Stimulated activated CD4-positive, alpha-beta T cell treated with anti-CD3 and anti-CD28 coated beads, TNF-alpha, amount 100 ng/mL, for 4 hours (primary cell): ENCODE data around the gene MLIP.
"Not testable (repeated sequence)": the region's sequence is repeated elsewhere in the genome, so short reads cannot be mapped to it uniquely, and the experiment has no call there.

Source experiments
- DNase-seq, 3 experiments: peaks; one replicate each; pipeline ENCODE4 v3.0.0-alpha.2; 2020; ENCODE audit warnings: low read depth in 3 of 3

Gene MLIP, protein sequence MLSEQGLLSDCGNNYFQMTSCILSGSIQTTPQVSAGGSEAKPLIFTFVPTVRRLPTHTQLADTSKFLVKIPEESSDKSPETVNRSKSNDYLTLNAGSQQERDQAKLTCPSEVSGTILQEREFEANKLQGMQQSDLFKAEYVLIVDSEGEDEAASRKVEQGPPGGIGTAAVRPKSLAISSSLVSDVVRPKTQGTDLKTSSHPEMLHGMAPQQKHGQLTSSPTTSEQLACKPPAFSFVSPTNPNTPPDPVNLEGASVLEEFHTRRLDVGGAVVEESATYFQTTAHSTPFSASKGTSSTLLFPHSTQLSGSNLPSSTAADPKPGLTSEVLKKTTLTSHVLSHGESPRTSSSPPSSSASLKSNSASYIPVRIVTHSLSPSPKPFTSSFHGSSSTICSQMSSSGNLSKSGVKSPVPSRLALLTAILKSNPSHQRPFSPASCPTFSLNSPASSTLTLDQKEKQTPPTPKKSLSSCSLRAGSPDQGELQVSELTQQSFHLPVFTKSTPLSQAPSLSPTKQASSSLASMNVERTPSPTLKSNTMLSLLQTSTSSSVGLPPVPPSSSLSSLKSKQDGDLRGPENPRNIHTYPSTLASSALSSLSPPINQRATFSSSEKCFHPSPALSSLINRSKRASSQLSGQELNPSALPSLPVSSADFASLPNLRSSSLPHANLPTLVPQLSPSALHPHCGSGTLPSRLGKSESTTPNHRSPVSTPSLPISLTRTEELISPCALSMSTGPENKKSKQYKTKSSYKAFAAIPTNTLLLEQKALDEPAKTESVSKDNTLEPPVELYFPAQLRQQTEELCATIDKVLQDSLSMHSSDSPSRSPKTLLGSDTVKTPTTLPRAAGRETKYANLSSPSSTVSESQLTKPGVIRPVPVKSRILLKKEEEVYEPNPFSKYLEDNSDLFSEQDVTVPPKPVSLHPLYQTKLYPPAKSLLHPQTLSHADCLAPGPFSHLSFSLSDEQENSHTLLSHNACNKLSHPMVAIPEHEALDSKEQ

DNA sequence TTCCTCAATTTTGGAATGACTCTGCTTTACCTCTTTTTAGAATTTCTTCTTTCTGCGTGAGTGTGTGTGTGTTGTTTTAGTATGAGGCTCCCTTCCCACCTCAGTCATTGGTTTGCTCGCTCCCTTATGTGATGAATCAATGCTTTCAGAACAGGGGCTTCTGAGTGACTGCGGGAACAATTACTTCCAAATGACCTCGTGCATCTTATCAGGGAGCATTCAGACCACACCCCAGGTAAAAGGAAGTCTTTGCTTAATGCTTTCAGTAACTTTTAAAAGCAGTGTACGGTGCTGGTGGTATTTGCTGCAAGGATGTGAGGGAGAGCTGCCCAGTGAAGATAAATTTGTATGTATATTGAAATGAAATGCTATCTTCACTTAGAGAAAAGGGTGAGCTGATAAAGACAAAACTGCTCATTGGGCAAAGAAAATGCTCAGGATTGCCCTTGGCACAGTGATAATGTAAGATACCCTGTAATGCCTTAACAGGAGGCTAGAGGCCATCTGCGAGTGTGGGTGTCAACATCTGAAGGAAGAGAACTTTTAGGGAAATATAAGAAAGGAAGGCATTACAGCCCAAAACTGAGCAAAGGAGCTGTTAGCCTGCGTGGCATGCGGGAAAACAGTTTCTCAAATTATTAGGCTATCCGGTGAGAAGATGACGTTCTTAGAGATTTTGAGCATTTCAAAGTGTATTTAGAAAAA, at the start of gene MLIP:
Gene MLIP, plus strand, starts transcription at position 103 of the 705 bp plus-strand sequence. Its CDS starts 37 bp downstream, at position 140.
- no peak for DNase-seq

DNA sequence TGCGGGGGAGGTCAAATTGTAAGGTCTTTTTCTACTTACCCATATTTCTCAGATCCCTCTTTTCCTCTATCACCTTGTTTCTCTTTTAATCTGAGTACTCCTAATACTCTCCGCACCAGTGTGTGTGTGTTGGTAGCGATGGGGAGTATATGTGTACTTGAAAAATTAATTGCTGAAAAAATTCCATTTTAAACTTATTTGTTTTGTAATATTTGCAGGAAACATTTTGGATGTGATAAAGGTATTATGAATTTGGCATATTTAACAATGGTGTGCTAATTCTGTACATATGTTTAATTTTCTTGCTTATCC, 48.1 kb upstream of the MLIP start:
- no peak for DNase-seq

DNA sequence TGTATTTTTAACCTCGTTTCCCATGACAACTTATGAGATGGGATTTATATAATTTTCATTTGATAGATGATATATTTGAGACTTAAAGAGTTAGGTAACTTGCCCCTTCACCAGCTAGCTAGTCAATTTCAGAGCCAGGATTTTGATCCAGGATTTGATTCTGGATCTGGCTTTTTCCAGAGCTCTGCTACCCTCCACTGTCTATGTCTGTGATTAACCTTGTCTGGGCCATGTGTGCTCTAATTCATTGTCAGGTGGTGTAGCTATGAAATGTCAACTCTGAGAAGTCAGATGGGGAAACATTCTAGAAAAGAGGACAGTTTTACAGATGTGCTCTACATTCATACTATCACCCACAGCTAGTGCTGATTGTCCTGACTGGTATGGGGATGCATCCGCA, 42.5 kb upstream of the MLIP start:
- DNase-seq, result no peak

DNA sequence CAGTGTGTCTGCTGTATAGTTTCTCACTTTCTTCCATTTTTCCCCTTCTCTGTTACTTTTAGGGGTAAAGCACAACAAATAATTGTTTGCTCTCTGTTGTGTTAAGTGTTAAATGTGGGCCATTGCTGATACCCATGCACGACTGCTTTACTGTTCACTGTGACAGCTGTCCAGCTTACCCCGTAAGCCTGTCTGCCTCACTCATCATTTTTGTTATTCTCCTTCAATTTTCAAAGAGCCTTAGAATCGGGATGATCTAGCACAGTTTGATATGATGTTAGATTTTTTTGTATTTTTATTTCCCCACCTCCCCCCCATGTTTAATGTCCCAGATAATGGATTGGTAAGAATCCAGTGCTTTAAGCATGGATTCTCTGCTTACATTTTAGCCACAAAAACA, 41.2 kb upstream of the MLIP start:
- DNase-seq, result no peak

DNA sequence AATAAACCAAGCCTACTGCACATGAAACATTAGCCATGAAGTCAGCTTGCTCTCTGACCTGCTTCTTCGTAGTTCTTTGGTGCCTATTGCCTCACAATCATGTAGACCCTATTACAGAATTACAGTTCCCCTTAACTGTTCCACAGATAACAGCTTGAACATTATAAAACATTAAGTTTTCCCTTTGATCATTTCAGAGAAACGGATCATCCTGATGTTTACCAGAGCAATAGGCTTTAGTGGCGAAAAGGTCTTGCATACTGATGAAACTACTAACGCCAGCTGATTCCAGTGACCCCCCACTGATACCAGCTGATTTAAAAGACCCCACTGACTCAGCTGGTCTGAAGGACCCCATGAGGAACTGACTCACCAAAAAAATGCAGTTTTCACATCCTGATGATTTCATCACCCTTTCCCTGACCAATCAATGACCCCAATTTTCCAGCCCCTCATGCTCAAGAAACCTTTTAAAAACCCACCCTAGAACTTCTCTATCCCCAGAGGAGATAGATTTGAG, 39.4 kb upstream of the MLIP start:
- no peak for DNase-seq

- no peak for DNase-seq
These were observed 38.5 kb upstream of the MLIP start for GRCh38 chr6:54072635-54073313.

DNA sequence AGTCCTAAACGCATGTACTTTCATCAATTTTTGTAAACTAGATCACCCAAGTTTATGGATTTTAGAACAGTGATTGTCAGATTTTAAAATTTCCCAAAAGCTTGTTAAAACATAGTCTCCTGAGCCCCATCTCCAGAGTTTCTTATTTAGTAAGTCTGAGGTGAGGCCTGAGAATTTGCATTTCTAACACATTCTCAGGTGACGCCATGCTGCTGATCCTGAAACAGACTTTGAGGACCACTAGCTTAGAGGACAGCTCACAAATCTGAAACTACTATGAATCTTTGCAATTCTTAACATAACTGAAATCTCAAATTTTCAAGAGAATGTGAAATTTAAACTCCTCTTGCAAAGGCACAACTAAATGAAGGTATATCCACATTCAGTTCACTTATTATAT, 37.8 kb upstream of the MLIP start:
- no peak for DNase-seq

GRCh38 chr6:54074109-54074508, 37.1 kb upstream of the MLIP start:
- DNase-seq, result no peak

- DNase-seq, result no peak
These were observed 36.6 kb upstream of the MLIP start for GRCh38 chr6:54074578-54075195.

DNA sequence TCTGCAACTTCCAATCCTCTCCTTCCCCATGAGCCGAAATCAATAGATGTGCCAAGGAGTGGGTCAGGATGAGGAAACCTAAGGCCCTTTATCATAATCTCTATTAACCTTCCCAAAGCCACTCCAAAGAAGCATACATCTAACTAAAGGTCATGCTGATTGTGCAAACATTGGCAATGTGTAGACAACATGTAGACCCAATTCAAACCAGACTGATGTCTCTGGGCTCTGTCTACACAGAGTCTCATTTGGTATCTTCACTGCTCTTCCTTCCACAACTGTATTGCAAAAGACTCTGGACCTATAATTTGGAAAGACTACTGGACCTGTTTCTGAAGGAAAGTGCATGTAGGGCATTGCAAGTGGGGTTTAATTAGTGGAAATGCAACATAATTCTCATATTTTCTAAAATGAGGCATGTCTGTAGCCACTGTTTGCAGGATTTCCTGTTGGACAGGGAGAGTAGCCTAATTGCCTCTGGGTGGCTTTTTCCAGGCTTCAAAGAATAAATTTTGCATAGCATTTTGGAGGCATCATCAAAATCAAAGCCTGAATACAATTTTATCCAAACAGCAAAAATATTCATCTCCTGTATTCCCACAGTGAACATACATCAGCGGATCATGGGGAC, 35.0 kb upstream of the MLIP start:
- no peak for DNase-seq

DNA sequence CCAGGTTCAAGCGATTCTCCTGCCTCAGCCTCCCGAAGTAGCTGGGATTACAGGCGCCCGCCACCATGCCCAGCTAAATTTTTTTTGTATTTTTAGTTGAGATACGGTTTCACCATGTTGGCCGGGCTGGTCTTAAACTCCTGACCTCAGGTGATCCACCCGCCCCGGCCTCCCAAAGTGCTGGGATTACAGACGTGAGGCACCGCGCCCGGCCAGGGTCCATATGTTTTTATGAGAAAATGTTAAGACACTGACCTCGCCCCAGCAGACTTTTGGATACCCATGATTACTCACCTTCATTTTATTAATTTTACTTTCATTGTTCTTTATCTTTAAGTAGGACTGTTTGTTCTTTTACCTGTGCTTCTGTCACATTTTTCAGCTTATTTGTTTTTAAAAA, 29.7 kb upstream of the MLIP start:
- DNase-seq, result not testable (repeated sequence)

DNA sequence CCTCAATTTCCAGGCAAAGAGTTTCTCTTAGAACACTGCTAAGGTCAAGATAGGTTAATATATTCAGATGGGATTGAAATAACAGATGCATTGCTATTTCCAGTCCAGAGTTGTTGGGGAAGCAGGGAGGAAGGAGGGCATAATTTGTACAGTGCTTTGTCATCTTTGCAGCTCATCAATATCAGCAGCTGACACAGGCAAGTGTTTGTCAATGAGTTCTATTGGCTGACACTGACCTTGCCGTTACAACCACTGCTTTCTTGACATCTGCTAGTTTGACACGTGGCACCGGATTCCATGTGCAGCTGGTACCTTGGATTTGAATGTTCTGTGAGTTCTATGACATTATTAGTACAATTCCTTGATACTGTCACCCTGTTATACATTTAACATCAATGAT, 28.0 kb upstream of the MLIP start:
- DNase-seq, result no peak

DNA sequence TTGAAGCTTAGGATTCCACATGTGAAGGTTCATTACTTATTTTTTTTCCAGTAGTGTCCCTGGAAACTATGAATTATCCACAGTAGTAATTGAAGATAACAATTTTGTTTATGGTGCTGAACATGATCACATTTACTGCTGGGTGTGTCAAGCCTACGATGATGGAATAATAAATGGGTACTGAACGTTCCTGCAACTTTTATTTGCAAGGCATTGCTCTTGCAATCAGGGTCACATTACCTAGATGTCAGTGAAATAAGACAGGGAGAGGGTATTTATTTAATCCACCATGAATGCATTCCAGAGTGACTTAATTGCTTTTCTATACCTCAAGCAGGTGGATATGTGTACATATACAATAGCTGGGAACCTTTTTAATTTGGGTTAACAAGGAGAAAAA, 27.0 kb upstream of the MLIP start:
- no peak for DNase-seq

DNA sequence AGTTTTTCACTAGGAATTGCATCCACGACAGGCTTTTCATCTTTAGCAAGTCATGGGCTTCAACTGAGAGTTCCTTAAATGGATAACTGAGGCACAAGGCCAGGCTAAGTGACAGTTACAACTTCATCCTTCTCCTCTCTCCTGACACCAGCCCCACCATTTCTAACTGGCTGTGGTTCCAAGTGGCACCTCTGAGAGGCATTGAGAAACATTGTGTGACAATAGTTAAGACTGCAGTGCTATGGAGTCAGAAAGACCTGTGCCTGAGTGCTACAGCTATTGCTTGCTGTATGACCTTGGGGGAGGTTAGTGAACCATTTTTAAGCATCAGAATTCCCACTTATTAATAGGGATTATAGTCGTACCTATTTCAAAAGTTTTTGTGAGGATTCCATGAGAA, 26.2 kb upstream of the MLIP start:
- DNase-seq, result no peak

- no peak for DNase-seq
These were observed 25.7 kb upstream of the MLIP start for GRCh38 chr6:54085541-54085940.

DNA sequence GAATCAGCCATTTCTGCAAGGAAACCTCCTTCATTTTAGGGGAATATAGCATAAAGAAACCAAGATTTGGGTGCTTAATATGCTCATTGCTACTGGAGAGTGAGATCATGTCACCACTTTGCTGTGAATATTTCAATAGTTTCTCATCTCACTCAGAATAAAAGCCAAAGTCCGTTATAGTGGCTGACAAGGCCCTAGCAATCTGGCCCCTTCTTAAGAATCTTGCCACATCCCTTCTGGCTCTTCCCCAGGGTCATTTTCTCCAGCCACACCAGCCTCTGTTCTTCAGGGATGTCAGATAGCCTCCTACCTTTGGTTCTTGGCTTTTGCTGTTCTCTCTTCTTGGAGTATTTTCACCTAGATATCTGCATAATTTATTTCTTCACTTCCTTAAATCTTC, 24.8 kb upstream of the MLIP start:
- DNase-seq, result no peak

- DNase-seq, result no peak
These were observed 23.5 kb upstream of the MLIP start for GRCh38 chr6:54087721-54088120.

- no peak for DNase-seq
These were observed 17.8 kb upstream of the MLIP start for GRCh38 chr6:54093326-54093948.

GRCh38 chr6:54094293-54094692, 16.9 kb upstream of the MLIP start:
- no peak for DNase-seq

DNA sequence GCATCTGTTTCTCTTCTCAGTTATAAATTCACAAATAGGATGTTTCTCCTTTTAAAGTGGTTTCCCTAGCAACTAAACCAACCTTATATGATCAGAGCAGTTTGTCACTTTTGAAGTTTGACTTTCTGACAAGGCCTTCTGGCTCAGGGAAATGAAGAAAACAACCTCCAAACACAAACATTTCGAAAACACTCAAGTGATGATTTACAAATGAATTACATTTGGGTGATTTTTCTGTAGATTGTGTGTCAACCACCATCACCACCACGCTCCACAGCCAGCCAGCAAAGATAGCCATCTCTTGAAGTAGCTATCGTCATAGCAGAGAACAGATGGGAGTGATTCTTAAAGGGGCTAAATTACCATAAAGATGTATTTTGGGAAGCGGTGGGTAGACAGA, 16.5 kb upstream of the MLIP start:
- no peak for DNase-seq
